ENCODE measurements around the gene KCNH6.

Gene KCNH6

GRCh38 chr17:63549289-63549945, 26.3 kb downstream of the KCNH6 start:
- no peaks in the 10 kb centered on the region for H3K9me3 ChIP-seq (ENCODE audit: insufficient read depth, low read length, severe bottlenecking)
- no peaks in the 10 kb centered on the region for H3K27me3 ChIP-seq (ENCODE audit: insufficient read depth, low read length, poor library complexity)
- peak overlapping the region; percentile 91 for H2AFZ ChIP-seq (ENCODE audit: low read depth, low read length)
- H3K36me3 ChIP-seq (ENCODE audit: insufficient read depth, low read length), result peaks cover 21% of the 10 kb centered on the region
- peak overlapping the region; percentile 89 for H3K9ac ChIP-seq (ENCODE audit: low read depth, low read length)
- ATAC-seq (ENCODE audit: insufficient read depth, low read depth), result peak; percentile 18; the same call in 2 of the 3 replicates
- peak overlapping the region; percentile 98 for H3K27ac ChIP-seq (ENCODE audit: low read length)
- H3K4me3 ChIP-seq (ENCODE audit: low read depth in 1 of 2, low read length in 2 of 2), result peak overlapping the region; percentile 62 to 63
- peak overlapping the region; percentile 94 for H3K4me2 ChIP-seq (ENCODE audit: insufficient read depth, low read length)
- peaks cover 54% of the 10 kb centered on the region for H3K79me2 ChIP-seq (ENCODE audit: insufficient read depth, low read length)
- H4K20me1 ChIP-seq (ENCODE audit: insufficient read depth, low read length), result peaks cover 31% of the 10 kb centered on the region
- H3K4me1 ChIP-seq (ENCODE audit: insufficient read depth, low read length), result peaks cover 42% of the 10 kb centered on the region
- TF ChIP-seq CTCF (IDR thresholded peaks at IDR 0.05; ENCODE audit: borderline replicate concordance, extremely low read depth, low read length, poor library complexity, severe bottlenecking) (no peak), EZH2 (IDR thresholded peaks at IDR 0.05; ENCODE audit: borderline replicate concordance, low read depth, low read length, severe bottlenecking) (no peak)
- DNase-seq, result no peak

GRCh38 chr17:63549946-63550816, 27.0 kb downstream of the KCNH6 start, which contains the start of gene DCAF7:
Gene DCAF7 (plus strand): TSS chr17:63550477. CDS start chr17:63550678, 201 bp downstream.
- H2AFZ ChIP-seq (ENCODE audit: low read depth, low read length), result peak within 1 kb of the TSS; percentile 91
- H3K4me3 ChIP-seq (ENCODE audit: low read depth in 1 of 2, low read length in 2 of 2), result peak within 1 kb of the TSS; percentile 62 to 63
- peaks cover 61% of the 10 kb centered on the region for H3K79me2 ChIP-seq (ENCODE audit: insufficient read depth, low read length)
- H3K36me3 ChIP-seq (ENCODE audit: insufficient read depth, low read length), result peaks cover 21% of the 10 kb centered on the region
- peak; percentile 100 for DNase-seq
- H3K4me2 ChIP-seq (ENCODE audit: insufficient read depth, low read length), result peak within 1 kb of the TSS; percentile 94
- no peaks in the 10 kb centered on the region for H3K9me3 ChIP-seq (ENCODE audit: insufficient read depth, low read length, severe bottlenecking)
- peak within 1 kb of the TSS; percentile 89 for H3K9ac ChIP-seq (ENCODE audit: low read depth, low read length)
- TF ChIP-seq CTCF (IDR thresholded peaks at IDR 0.05; ENCODE audit: borderline replicate concordance, extremely low read depth, low read length, poor library complexity, severe bottlenecking) (no peak), EZH2 (IDR thresholded peaks at IDR 0.05; ENCODE audit: borderline replicate concordance, low read depth, low read length, severe bottlenecking) (no peak)
- peak within 1 kb of the TSS; percentile 98 for H3K27ac ChIP-seq (ENCODE audit: low read length)
- H3K4me1 ChIP-seq (ENCODE audit: insufficient read depth, low read length), result peaks cover 46% of the 10 kb centered on the region
- ATAC-seq (ENCODE audit: insufficient read depth, low read depth), result peak; percentile 92
- H3K27me3 ChIP-seq (ENCODE audit: insufficient read depth, low read length, poor library complexity), result no peaks in the 10 kb centered on the region
- H4K20me1 ChIP-seq (ENCODE audit: insufficient read depth, low read length), result peaks cover 39% of the 10 kb centered on the region

GRCh38 chr17:63550817-63551639, 27.9 kb downstream of the KCNH6 start:
- peaks cover 49% of the 10 kb centered on the region for H3K4me1 ChIP-seq (ENCODE audit: insufficient read depth, low read length)
- H3K27ac ChIP-seq (ENCODE audit: low read length), result peak overlapping the region; percentile 92
- peak overlapping the region; percentile 89 for H3K9ac ChIP-seq (ENCODE audit: low read depth, low read length)
- peak; percentile 32 for ATAC-seq (ENCODE audit: insufficient read depth, low read depth)
- no peaks in the 10 kb centered on the region for H3K9me3 ChIP-seq (ENCODE audit: insufficient read depth, low read length, severe bottlenecking)
- H3K79me2 ChIP-seq (ENCODE audit: insufficient read depth, low read length), result peaks cover 70% of the 10 kb centered on the region
- no peaks in the 10 kb centered on the region for H3K27me3 ChIP-seq (ENCODE audit: insufficient read depth, low read length, poor library complexity)
- peak overlapping the region; percentile 86 for H2AFZ ChIP-seq (ENCODE audit: low read depth, low read length)
- H4K20me1 ChIP-seq (ENCODE audit: insufficient read depth, low read length), result peaks cover 47% of the 10 kb centered on the region
- H3K4me3 ChIP-seq (ENCODE audit: low read depth in 1 of 2, low read length in 2 of 2), result peak overlapping the region; percentile 61 to 62
- TF ChIP-seq EZH2 (IDR thresholded peaks at IDR 0.05; ENCODE audit: borderline replicate concordance, low read depth, low read length, severe bottlenecking) (no peak), CTCF (IDR thresholded peaks at IDR 0.05; ENCODE audit: borderline replicate concordance, extremely low read depth, low read length, poor library complexity, severe bottlenecking) (no peak)
- H3K36me3 ChIP-seq (ENCODE audit: insufficient read depth, low read length), result peaks cover 26% of the 10 kb centered on the region
- peak overlapping the region; percentile 90 for H3K4me2 ChIP-seq (ENCODE audit: insufficient read depth, low read length)
- DNase-seq, result peak; percentile 69

All from DND-41 (cell line).